Activated T-helper 2 cell treated with anti-CD3 and anti-CD28 coated beads, Interferon-gamma antibody, Interleukin-2, Interleukin-4, amounts not matched to agents 10 μg/mL and 5 μg/mL and 100 μg/mL, durations not matched to agents 14 hours and 24 hours and 36 hours (primary cell): ENCODE results near the gene LRRC26. TPM values are rescaled to one million over a fixed set of nuclear protein-coding genes. Genes with fewer than 3 reads are reported as not detected.

Experiments
- DNase-seq: peaks from one replicate; pipeline ENCODE4 v3.0.0; 2021; ENCODE audit warnings: low spot score
- H3K27ac Mint-ChIP-seq: one replicate; pipeline ENCODE4 v1.8.0; 2021; ENCODE audit warnings: mixed read lengths
- H3K27me3 Mint-ChIP-seq: one replicate; pipeline ENCODE4 v1.8.0; 2021; ENCODE audit warnings: low read depth, mixed read lengths
- H3K36me3 Mint-ChIP-seq: one replicate; pipeline ENCODE4 v1.8.0; 2021; ENCODE audit warnings: low read depth, mixed read lengths
- H3K4me1 Mint-ChIP-seq: one replicate; pipeline ENCODE4 v1.8.0; 2021; ENCODE audit warnings: low read depth, mixed read lengths
- H3K4me3 Mint-ChIP-seq: one replicate; pipeline ENCODE4 v1.8.0; 2021; ENCODE audit warnings: low read depth, mild to moderate bottlenecking, moderate library complexity, mixed read lengths
- H3K9me3 Mint-ChIP-seq: one replicate; pipeline ENCODE4 v1.8.0; 2021; ENCODE audit warnings: mixed read lengths
- intact Hi-C: fragments of 100-400 bp; cut with micrococcal nuclease; formaldehyde crosslinking; loops from one replicate; pipeline ENCODE4 v1.15.1; 2023
- total RNA-seq: library from RNA; stranded (reverse); gene quantifications from 2 replicates; pipeline ENCODE4 v1.2.3, GENCODE V29; 2022

LRRC26 gene
- total RNA-seq, 1 donor from 2014 or later: 0.34 TPM

GRCh38 chr9:137205126-137206069, 35.5 kb upstream of the LRRC26 start, which contains the start of the genes NDOR1 and TMEM203:
Gene NDOR1, plus strand, starts transcription at chr9:137205700. Its CDS starts 78 bp downstream, at chr9:137205778.
Gene TMEM203, minus strand, starts transcription at chr9:137205648. Its CDS starts 234 bp downstream, at chr9:137205414.
- Mint-ChIP-seq H3K36me3 (peaks cover 31% of the 10 kb centered on the region), H3K4me3 (peak within 1 kb of the TSS; percentile 93), H3K27ac (peak within 1 kb of the TSS; percentile 87), H3K27me3 (no peaks in the 10 kb centered on the region), H3K9me3 (no peaks in the 10 kb centered on the region), H3K4me1 (peaks cover 32% of the 10 kb centered on the region)
- peak; percentile 91 for DNase-seq
- intact Hi-C loops: loop anchor here (1.0 kb wide), 1 partner anchor 17 kb away; the partner anchor contains the start of genes ANAPC2 and SSNA1

DNA sequence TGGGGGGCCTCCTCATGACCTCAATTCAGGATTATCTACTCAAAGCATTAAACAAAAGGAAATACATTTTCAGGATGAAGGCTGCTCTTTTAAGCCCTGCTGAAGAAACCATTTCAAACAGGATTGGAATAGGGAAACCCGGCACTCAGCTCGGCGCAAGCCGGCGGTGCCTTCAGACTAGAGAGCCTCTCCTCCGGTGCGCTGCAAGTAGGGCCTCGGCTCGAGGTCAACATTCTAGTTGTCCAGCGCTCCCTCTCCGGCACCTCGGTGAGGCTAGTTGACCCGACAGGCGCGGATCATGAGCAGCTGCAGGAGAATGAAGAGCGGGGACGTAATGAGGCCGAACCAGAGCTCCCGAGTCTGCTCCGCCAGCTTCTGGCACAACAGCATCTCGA, 34.9 kb upstream of the LRRC26 start:
- H3K27ac Mint-ChIP-seq: peak overlapping the region; percentile 82
- no peaks in the 10 kb centered on the region for H3K27me3 Mint-ChIP-seq
- H3K4me1 Mint-ChIP-seq: peaks cover 32% of the 10 kb centered on the region
- H3K36me3 Mint-ChIP-seq: peaks cover 31% of the 10 kb centered on the region
- peak overlapping the region; percentile 93 for H3K4me3 Mint-ChIP-seq
- no peak for DNase-seq
- intact Hi-C loops: loop anchor here (1.0 to 5.0 kb wide), 2 partner anchors 16 to 77 kb away; partner anchors contain the start of genes ANAPC2 and SSNA1
- no peaks in the 10 kb centered on the region for H3K9me3 Mint-ChIP-seq

DNA sequence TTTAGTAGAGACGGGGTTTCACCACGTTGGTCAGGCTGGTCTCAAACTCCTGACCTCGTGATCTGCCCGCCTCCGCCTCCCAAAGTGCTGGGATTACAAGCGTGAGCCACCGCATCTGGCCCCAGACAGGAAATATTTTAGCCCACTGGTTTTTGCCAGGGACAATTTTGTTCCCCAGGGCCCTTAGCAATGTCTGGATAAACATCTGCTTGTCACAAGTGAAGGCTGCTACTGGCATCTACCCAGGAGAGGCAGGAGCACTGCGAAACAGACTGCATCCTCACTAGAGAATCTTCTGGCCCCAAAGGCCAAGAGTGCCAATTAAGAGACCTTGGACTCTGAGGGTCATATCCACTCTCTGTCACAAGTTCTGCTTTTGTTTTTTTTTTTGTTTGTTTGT, 33.1 kb upstream of the LRRC26 start:
- H3K36me3 Mint-ChIP-seq: peaks cover 22% of the 10 kb centered on the region
- no peaks in the 10 kb centered on the region for H3K27me3 Mint-ChIP-seq
- intact Hi-C loops: loop anchor here (5.0 kb wide), 1 partner anchor 76 kb away; no protein-coding TSS in a partner anchor
- peak overlapping the region; percentile 8 for H3K4me3 Mint-ChIP-seq
- no peak overlapping the region for H3K27ac Mint-ChIP-seq
- H3K4me1 Mint-ChIP-seq: peaks cover 34% of the 10 kb centered on the region
- H3K9me3 Mint-ChIP-seq: no peaks in the 10 kb centered on the region
- DNase-seq: no peak

DNA sequence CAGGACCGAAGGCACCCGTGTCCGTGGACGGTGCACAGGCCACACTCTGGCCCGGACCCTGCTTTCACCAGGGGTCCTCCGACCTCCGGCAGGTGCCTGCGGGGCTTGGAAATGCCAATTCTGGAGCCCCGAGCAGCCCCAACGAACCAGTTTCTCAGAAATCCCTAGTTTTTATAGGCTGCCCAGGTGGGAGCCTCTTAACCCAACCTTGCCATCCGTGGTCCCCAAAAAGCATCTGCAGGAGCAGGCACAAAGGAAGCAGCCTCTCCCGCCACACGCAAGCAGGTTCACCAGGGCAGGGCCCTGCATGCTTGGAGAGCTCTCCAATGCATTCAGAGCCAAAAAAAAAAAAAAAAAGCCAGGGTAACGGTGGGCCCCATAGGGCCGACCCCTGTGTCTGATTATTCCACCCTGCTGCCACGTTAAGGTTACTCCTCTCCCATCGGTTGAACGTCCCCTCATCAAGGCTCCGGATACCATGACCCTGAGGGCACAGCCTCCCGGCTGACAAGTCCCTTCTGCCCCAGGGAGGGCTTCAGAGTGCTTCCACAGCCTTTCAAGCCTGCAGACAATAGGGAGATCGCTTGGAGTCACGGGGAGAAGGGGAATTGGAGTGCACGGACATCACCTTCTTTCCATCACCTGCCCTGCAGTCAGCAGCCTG, 31.5 kb upstream of the LRRC26 start:
- H3K9me3 Mint-ChIP-seq: no peaks in the 10 kb centered on the region
- intact Hi-C loops: loop anchor here (5.0 kb wide), 1 partner anchor 74 kb away; no protein-coding TSS in a partner anchor

GRCh38 chr9:137200311-137201204, 30.7 kb upstream of the LRRC26 start, which contains the start of gene TPRN:
Gene TPRN, minus strand, starts transcription at chr9:137200741. Its CDS starts 30 bp downstream, at chr9:137200711.
- Mint-ChIP-seq H3K9me3 (no peaks in the 10 kb centered on the region), H3K36me3 (peaks cover 9% of the 10 kb centered on the region), H3K27me3 (no peaks in the 10 kb centered on the region), H3K4me3 (peak within 1 kb of the TSS; percentile 83), H3K4me1 (peaks cover 20% of the 10 kb centered on the region), H3K27ac (peak within 1 kb of the TSS; percentile 69)
- peak; percentile 99 for DNase-seq
- intact Hi-C loops: loop anchor here (1.0 to 5.0 kb wide), 3 partner anchors 12 to 73 kb away; partner anchors contain the start of genes ANAPC2 and SSNA1

More for the DNA sequence above, 31.5 kb upstream of the LRRC26 start:
- peak overlapping the region; percentile 69 for H3K27ac Mint-ChIP-seq
- H3K36me3 Mint-ChIP-seq: peaks cover 9% of the 10 kb centered on the region
- no peak for DNase-seq
- H3K4me3 Mint-ChIP-seq: peak overlapping the region; percentile 82
- H3K27me3 Mint-ChIP-seq: no peaks in the 10 kb centered on the region
- H3K4me1 Mint-ChIP-seq: peaks cover 21% of the 10 kb centered on the region

DNA sequence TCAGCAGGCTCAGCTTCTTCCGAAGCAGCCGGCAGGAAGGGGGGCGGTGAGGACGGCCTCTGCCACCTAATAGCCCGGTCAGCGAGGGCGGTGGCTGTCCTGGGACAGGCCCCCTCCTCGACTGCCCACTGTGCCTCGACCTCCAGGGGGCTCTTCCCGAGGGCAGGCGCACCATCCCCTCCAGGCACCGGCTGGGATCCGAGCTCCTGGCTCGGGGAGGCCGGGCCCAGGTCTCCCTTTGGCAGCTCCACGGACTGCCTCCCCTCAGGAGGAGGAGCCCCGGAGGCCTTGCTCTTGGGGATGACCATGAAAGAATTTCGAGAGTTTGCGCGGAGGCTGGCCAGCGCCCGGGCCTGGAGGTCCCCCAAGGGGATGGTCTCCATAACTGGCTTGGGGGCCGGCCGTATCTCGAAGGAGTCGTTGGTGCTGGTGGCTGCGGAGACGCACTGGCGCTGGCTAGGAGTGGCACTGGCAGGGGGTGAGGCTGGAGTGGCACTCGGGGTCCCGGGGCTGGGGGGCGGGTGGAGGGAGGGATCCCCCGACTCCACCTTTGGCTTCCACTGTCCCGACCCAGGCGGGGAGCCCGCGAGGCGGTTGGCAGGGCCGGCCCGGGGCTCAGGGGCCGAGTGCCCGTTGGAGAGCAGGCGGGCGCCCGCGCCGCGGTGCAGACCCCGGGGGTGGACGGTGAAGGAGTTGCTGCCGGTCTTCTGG, 29.7 kb upstream of the LRRC26 start:
- H3K4me1 Mint-ChIP-seq: peaks cover 19% of the 10 kb centered on the region
- peak overlapping the region; percentile 83 for H3K4me3 Mint-ChIP-seq
- intact Hi-C loops: loop anchor here (1.0 to 5.0 kb wide), 3 partner anchors 11 to 72 kb away; partner anchors contain the start of genes ANAPC2 and SSNA1
- peaks cover 9% of the 10 kb centered on the region for H3K36me3 Mint-ChIP-seq
- no peaks in the 10 kb centered on the region for H3K27me3 Mint-ChIP-seq
- no peaks in the 10 kb centered on the region for H3K9me3 Mint-ChIP-seq
- peak overlapping the region; percentile 38 for H3K27ac Mint-ChIP-seq
- DNase-seq: no peak

- Mint-ChIP-seq H3K9me3 (no peaks in the 10 kb centered on the region), H3K4me1 (peaks cover 12% of the 10 kb centered on the region), H3K27ac (no peak overlapping the region), H3K36me3 (peaks cover 5% of the 10 kb centered on the region), H3K4me3 (no peak overlapping the region), H3K27me3 (no peaks in the 10 kb centered on the region)
- DNase-seq: no peak
- intact Hi-C loops: no loop called here
Observed at GRCh38 chr9:137198902-137199283, 29.0 kb upstream of the LRRC26 start.

DNA sequence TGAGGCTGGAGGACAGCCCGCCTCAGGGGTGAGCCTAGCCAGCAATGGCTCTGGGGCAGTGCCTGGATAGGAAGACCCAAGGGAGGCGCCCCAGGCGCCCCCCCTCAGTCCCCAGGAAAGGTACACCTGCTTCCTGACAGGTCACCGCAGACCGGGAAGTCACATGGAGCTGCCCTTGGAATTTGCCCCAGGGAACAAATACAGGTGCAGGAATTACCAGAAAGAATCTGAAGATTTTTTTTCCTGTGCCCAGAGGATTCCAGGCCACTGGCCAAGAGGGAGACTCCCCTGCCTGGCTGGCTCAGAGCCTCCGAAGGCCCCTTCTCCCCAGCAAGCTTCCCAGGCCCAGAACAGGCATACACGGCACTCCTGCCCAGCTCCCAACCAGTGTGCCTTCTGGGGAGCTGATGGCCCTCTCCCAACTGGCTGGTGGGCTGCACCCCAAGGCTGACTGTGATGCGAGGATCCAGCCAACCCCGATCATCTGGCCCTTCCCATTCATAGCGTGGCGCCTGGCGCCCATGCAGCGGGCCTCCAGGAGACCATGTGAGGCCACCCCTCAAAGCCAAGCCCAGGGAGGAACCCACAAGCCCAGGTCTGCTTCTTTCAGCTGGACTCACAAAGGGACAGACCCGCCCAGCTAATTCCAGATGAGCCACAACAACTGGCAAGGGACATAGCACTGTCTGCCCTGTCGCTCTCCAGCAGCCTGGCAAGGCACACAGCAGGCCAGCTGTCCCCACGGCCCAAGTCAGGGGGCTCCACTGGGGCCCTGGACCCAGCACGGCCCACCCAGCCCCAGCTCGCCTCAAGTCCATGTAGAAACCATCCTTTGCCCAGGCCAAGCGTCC, 28.4 kb upstream of the LRRC26 start:
- Mint-ChIP-seq H3K27ac (no peak overlapping the region), H3K36me3 (peaks cover 5% of the 10 kb centered on the region), H3K4me3 (no peak overlapping the region), H3K27me3 (no peaks in the 10 kb centered on the region), H3K9me3 (no peaks in the 10 kb centered on the region), H3K4me1 (peaks cover 11% of the 10 kb centered on the region)
- intact Hi-C loops: no loop called here
- no peak for DNase-seq

DNA sequence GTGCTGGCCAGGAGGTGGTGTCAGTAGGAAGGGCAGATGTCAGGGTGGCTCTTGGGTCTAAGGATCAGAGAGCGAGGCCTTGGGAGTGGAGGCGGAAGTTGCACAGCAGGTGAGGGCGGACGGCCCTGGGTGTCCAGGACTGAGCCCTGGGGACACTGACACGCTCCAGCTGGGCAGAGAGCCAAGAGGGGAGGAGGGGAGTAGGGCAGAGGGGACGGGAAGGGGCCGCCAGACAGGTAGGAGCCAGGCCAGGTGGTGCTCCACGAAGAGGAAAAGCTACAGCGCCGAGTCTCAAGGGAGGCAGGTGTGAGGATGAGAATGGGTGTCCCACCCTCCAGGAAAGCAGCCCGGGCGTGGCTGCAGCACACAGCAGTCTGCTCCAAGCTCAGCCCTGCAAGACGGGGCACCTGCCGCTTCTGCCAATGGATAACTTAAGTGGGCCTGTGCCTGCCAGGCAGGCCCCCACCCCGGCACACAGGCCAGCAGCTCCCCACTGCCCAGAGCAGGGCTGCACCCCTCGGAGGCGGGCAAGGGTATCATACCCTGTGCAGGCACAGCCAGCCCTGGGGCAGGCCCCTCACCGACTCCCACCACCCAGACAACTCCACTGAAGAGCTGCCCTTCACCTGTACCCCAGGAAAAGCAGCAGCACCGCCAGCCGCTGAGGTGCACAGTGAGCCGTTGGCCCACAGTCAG, 25.8 kb upstream of the LRRC26 start:
- peaks cover 6% of the 10 kb centered on the region for H3K36me3 Mint-ChIP-seq
- DNase-seq: no peak
- intact Hi-C loops: no loop called here
- no peak overlapping the region for H3K27ac Mint-ChIP-seq
- H3K27me3 Mint-ChIP-seq: no peaks in the 10 kb centered on the region
- peaks cover 7% of the 10 kb centered on the region for H3K4me1 Mint-ChIP-seq
- H3K9me3 Mint-ChIP-seq: no peaks in the 10 kb centered on the region
- no peak overlapping the region for H3K4me3 Mint-ChIP-seq

DNA sequence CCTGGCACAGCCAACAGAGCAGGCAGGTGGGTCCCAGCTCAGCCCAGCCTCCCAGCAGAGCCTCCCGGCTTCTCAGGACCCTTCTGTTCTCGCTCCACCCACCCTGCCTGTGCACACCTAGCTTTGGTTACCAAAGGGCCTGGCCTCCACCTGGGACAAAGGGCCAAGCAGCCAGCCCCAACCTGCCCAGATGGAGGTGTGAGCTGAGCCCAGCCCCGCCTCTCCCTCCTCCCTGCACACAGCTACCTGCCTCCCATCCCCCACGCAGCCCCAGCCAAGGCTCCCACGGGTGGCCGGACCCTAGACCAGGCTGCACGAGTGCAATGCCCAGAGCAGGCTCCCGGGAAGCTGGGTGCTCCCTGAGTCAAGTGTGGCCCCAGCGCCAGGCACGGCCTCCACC, 25.1 kb upstream of the LRRC26 start:
- no peak for DNase-seq
- Mint-ChIP-seq H3K4me3 (no peak overlapping the region), H3K36me3 (peaks cover 9% of the 10 kb centered on the region), H3K27ac (no peak overlapping the region), H3K9me3 (no peaks in the 10 kb centered on the region), H3K27me3 (no peaks in the 10 kb centered on the region), H3K4me1 (peaks cover 10% of the 10 kb centered on the region)
- intact Hi-C loops: no loop called here
